ENCODE measurements around the gene TEX35. TPM values are rescaled to one million over a fixed set of nuclear protein-coding genes. Genes with fewer than 3 reads are reported as not detected.

Gene TEX35
- total RNA-seq, 4 donors from 2014 or later = 1.4 TPM; not detected in 3

DNA sequence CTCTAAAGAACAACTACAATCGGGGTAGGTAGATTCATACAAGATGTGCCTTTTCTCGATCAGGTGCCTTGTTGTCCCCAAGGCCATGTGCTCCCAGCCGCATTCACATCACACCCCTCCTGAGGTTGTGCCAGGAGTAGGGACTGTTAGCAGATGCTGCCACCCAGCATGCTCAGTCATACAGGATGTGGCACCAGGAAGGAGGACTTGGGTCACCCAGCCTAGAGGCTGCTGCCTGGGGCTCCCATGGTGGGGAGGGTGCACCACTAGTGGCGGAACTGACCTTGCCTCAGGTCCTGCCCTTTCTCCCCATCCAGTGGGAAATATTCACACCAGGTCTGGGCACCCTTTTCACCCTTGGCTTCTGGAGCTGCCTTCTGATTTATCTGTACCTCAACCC, 8.3 kb downstream of the TEX35 start:
- DNase-seq (ENCODE audit: low spot score in 2 of 2) = no peak
- 80 to 100% methylated on average over 4 of the region's 4 CpGs for WGBS, 2 donors
- intact Hi-C loops (cut with DNase I; ENCODE audit: low total_unique reads) = no loop called here
- TF ChIP-seq, protein P1, sequence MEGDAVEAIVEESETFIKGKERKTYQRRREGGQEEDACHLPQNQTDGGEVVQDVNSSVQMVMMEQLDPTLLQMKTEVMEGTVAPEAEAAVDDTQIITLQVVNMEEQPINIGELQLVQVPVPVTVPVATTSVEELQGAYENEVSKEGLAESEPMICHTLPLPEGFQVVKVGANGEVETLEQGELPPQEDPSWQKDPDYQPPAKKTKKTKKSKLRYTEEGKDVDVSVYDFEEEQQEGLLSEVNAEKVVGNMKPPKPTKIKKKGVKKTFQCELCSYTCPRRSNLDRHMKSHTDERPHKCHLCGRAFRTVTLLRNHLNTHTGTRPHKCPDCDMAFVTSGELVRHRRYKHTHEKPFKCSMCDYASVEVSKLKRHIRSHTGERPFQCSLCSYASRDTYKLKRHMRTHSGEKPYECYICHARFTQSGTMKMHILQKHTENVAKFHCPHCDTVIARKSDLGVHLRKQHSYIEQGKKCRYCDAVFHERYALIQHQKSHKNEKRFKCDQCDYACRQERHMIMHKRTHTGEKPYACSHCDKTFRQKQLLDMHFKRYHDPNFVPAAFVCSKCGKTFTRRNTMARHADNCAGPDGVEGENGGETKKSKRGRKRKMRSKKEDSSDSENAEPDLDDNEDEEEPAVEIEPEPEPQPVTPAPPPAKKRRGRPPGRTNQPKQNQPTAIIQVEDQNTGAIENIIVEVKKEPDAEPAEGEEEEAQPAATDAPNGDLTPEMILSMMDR (IDR thresholded peaks at IDR 0.05) = no peak
- no peak for TF ChIP-seq POLR2A (IDR thresholded peaks at IDR 0.05)
- no peak overlapping the region for H3K4me3 ChIP-seq (ENCODE audit: low read depth, poor library complexity, severe bottlenecking)

GRCh38 chr1:178527117-178527516, 14.2 kb downstream of the TEX35 start:
- H3K4me3 ChIP-seq (ENCODE audit: low read depth, poor library complexity, severe bottlenecking) = no peak overlapping the region
- 92 to 94% methylated on average over 4 of the region's 4 CpGs for WGBS, 2 donors
- DNase-seq (ENCODE audit: low spot score in 2 of 2) = peak in 1 of 2 donors; percentile 17
- intact Hi-C loops (cut with DNase I; ENCODE audit: low total_unique reads) = no loop called here
- no peak for TF ChIP-seq POLR2A (IDR thresholded peaks at IDR 0.05)
- TF ChIP-seq, protein P1 (IDR thresholded peaks at IDR 0.05) = no peak

- no peak overlapping the region for H3K4me3 ChIP-seq (ENCODE audit: low read depth, poor library complexity, severe bottlenecking)
- intact Hi-C loops (cut with DNase I; ENCODE audit: low total_unique reads) = no loop called here
- peak in 1 of 2 donors; percentile 60 for DNase-seq (ENCODE audit: low spot score in 2 of 2)
- no peak for TF ChIP-seq POLR2A (IDR thresholded peaks at IDR 0.05)
- TF ChIP-seq, protein P1 (IDR thresholded peaks at IDR 0.05) = no peak
- 84 to 95% methylated on average over 10 of the region's 10 CpGs for WGBS, 2 donors
Observed at GRCh38 chr1:178528228-178528952, 15.5 kb downstream of the TEX35 start.

DNA sequence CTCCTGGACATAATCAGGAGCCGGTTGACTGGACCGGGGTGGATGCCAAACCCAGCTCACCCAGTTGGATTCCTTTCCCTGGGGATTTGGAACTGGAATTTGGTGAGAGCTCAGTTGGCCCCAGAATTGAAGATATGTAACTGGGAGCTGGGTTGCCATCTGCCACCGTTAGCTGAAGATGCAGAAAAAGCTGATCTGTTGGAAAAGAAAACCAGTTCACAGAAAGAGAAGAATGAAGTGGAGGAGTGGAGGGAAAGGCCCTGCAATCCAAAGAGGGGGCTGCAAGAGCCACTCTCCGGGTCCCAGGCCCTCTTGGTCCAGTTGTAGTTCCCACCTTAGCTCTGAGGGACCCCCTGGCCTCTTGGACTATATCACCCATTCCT, 16.0 kb downstream of the TEX35 start:
- WGBS, 2 donors = 63 to 81% methylated on average over 4 of the region's 4 CpGs
- H3K4me3 ChIP-seq (ENCODE audit: low read depth, poor library complexity, severe bottlenecking) = no peak overlapping the region
- peak in 1 of 2 donors; percentile 76 for DNase-seq (ENCODE audit: low spot score in 2 of 2)
- TF ChIP-seq POLR2A (IDR thresholded peaks at IDR 0.05) = no peak
- TF ChIP-seq, protein P1 (IDR thresholded peaks at IDR 0.05) = no peak
- intact Hi-C loops (cut with DNase I; ENCODE audit: low total_unique reads) = no loop called here

- H3K4me3 ChIP-seq (ENCODE audit: low read depth, poor library complexity, severe bottlenecking) = no peak overlapping the region
- WGBS, 2 donors = 89 to 90% methylated on average over 8 of the region's 8 CpGs
- DNase-seq (ENCODE audit: low spot score in 2 of 2) = peak in 1 of 2 donors; percentile 83
- intact Hi-C loops (cut with DNase I; ENCODE audit: low total_unique reads) = loop anchor here (10.0 kb wide), 1 partner anchor 835 kb away; the partner anchor contains the start of gene AXDND1
- TF ChIP-seq, protein P1 (IDR thresholded peaks at IDR 0.05) = no peak
- no peak for TF ChIP-seq POLR2A (IDR thresholded peaks at IDR 0.05)
Observed at GRCh38 chr1:178529364-178530036, 16.6 kb downstream of the TEX35 start.
